DND-41 (cell line): ENCODE data around the gene RBMS3.

Experiments
- ATAC-seq: fragments of 200-7000 bp; cut with Tn5 transposase; 3 replicates; pipeline ENCODE4 v1.9.1; 2021; ENCODE audit warnings: low read depth; ENCODE audit not compliant: insufficient read depth
- DNase-seq: peaks from one replicate; pipeline ENCODE4 v3.0.0-alpha.2; 2020
- H2AFZ ChIP-seq: 2 replicates; pipeline ENCODE4 v1.6.0; 2012; ENCODE audit warnings: low read depth, low read length
- H3K27ac ChIP-seq: 2 replicates; pipeline ENCODE4 v1.5.1; 2012; ENCODE audit warnings: low read length, inconsistent platforms
- H3K27me3 ChIP-seq: fragments of 200-600 bp; sonication (generic); 2 replicates; pipeline ENCODE4 v1.6.0; 2012; ENCODE audit warnings: low read length, mild to moderate bottlenecking, inconsistent platforms; ENCODE audit not compliant: insufficient read depth, poor library complexity
- H3K36me3 ChIP-seq: 2 replicates; pipeline ENCODE4 v1.5.1; 2012; ENCODE audit warnings: low read length, inconsistent platforms; ENCODE audit not compliant: insufficient read depth
- H3K4me1 ChIP-seq: 2 replicates; pipeline ENCODE4 v1.5.1; 2012; ENCODE audit warnings: mild to moderate bottlenecking, low read length; ENCODE audit not compliant: insufficient read depth
- H3K4me2 ChIP-seq: 2 replicates; pipeline ENCODE4 v1.6.0; 2012; ENCODE audit warnings: mild to moderate bottlenecking, moderate library complexity, low read length, inconsistent platforms; ENCODE audit not compliant: insufficient read depth
- H3K4me3 ChIP-seq, 2 experiments: fragments of 200-600 bp in 1 of 2; shearing (Covaris generic) in 1 of 2; 2 replicates each; pipeline ENCODE4 v1.5.1; 2012 to 2016; ENCODE audit warnings: inconsistent platforms in 2 of 2, low read length in 2 of 2, mild to moderate bottlenecking in 2 of 2, low read depth in 1 of 2, moderate library complexity in 1 of 2
- H3K79me2 ChIP-seq: 2 replicates; pipeline ENCODE4 v1.6.0; 2012; ENCODE audit warnings: low read length, inconsistent platforms; ENCODE audit not compliant: insufficient read depth
- H3K9ac ChIP-seq: 2 replicates; pipeline ENCODE4 v1.6.0; 2012; ENCODE audit warnings: low read depth, mild to moderate bottlenecking, inconsistent platforms, low read length, moderate library complexity
- H3K9me3 ChIP-seq: 2 replicates; pipeline ENCODE4 v1.5.1; 2012; ENCODE audit warnings: low read length, moderate library complexity, mild to moderate bottlenecking, inconsistent platforms; ENCODE audit not compliant: insufficient read depth, severe bottlenecking
- H4K20me1 ChIP-seq: 2 replicates; pipeline ENCODE4 v1.6.0; 2012; ENCODE audit warnings: low read length; ENCODE audit not compliant: insufficient read depth
- CTCF ChIP-seq: IDR thresholded peaks from 2 replicates; pipeline ENCODE4 v1.5.1; 2012; ENCODE audit warnings: borderline replicate concordance, low read length, moderate library complexity, mild to moderate bottlenecking; ENCODE audit not compliant: poor library complexity, severe bottlenecking; ENCODE audit errors: extremely low read depth
- EZH2 ChIP-seq: IDR thresholded peaks from 3 replicates; pipeline ENCODE4 v1.6.1; 2012; ENCODE audit warnings: borderline replicate concordance, low read depth, mild to moderate bottlenecking, moderate library complexity, low read length, inconsistent platforms; ENCODE audit not compliant: severe bottlenecking

RBMS3 gene

GRCh38 chr3:29901097-29901496 lies 620.2 kb downstream of the RBMS3 start:
- H3K9ac ChIP-seq: no peak overlapping the region
- TF ChIP-seq CTCF (no peak), EZH2 (no peak)
- H3K27ac ChIP-seq: no peak overlapping the region
- no peaks in the 10 kb centered on the region for H4K20me1 ChIP-seq
- no peak overlapping the region for H3K4me3 ChIP-seq
- no peaks in the 10 kb centered on the region for H3K4me1 ChIP-seq
- H3K4me2 ChIP-seq: no peak overlapping the region
- no peaks in the 10 kb centered on the region for H3K36me3 ChIP-seq
- no peaks in the 10 kb centered on the region for H3K9me3 ChIP-seq
- no peak for DNase-seq
- H3K79me2 ChIP-seq: no peaks in the 10 kb centered on the region
- no peak for ATAC-seq
- H2AFZ ChIP-seq: no peak overlapping the region
- no peaks in the 10 kb centered on the region for H3K27me3 ChIP-seq

DNA sequence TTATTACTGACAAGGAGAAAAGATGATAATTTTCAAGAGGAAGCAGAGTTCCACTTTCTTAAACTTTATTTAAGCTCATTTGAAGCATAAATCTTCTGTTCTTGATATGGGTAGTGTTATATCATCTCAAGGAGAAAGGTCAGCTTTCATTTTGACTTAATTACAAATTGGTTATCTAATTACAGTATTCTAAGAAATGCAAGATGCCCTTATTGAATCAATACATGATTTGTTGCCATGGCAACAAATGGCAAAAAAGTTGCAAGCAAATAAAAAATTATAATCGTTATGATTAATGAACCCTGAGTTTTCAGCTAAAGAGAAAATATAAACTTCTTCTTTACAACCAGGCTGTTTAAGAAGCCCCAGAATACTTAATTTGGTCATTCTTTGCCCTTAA lies 622.7 kb downstream of the RBMS3 start:
- Histone ChIP-seq H4K20me1 (no peaks in the 10 kb centered on the region), H3K27ac (no peak overlapping the region), H3K79me2 (no peaks in the 10 kb centered on the region), H3K27me3 (no peaks in the 10 kb centered on the region), H3K4me2 (no peak overlapping the region), H3K36me3 (no peaks in the 10 kb centered on the region), H3K4me3 (no peak overlapping the region), H3K4me1 (no peaks in the 10 kb centered on the region), H3K9ac (no peak overlapping the region), H3K9me3 (no peaks in the 10 kb centered on the region), H2AFZ (no peak overlapping the region)
- ATAC-seq (no peak), DNase-seq (no peak)
- TF ChIP-seq CTCF: no peak
- no peak for TF ChIP-seq EZH2

GRCh38 chr3:29906906-29907305 lies 626.0 kb downstream of the RBMS3 start:
- Histone ChIP-seq H3K4me1 (no peaks in the 10 kb centered on the region), H2AFZ (no peak overlapping the region), H3K4me2 (no peak overlapping the region), H3K27ac (no peak overlapping the region), H3K9me3 (no peaks in the 10 kb centered on the region), H3K79me2 (no peaks in the 10 kb centered on the region), H3K4me3 (no peak overlapping the region), H4K20me1 (no peaks in the 10 kb centered on the region), H3K9ac (no peak overlapping the region), H3K36me3 (no peaks in the 10 kb centered on the region), H3K27me3 (no peaks in the 10 kb centered on the region)
- TF ChIP-seq EZH2 (no peak), CTCF (no peak)
- DNase-seq (no peak), ATAC-seq (no peak)

- Histone ChIP-seq H3K9ac (no peak overlapping the region), H3K27ac (no peak overlapping the region), H2AFZ (no peak overlapping the region), H3K27me3 (no peaks in the 10 kb centered on the region), H3K9me3 (no peaks in the 10 kb centered on the region), H4K20me1 (no peaks in the 10 kb centered on the region), H3K79me2 (no peaks in the 10 kb centered on the region), H3K36me3 (no peaks in the 10 kb centered on the region), H3K4me3 (no peak overlapping the region), H3K4me1 (no peaks in the 10 kb centered on the region), H3K4me2 (no peak overlapping the region)
- TF ChIP-seq CTCF: no peak
- TF ChIP-seq EZH2: no peak
- DNase-seq (no peak), ATAC-seq (no peak)
Measured at GRCh38 chr3:29912600-29913288, 631.9 kb downstream of the RBMS3 start.
